HG03045 (cell line): ENCODE results near the gene RNF43.

ENCODE experiments used
- ATAC-seq: cut with Tn5 transposase; IDR thresholded peaks from one replicate; pipeline ENCODE4 v1.9.1; 2021; ENCODE audit warnings: mild to moderate bottlenecking, moderate library complexity; ENCODE audit not compliant: unreplicated experiment

The RNF43 gene

DNA sequence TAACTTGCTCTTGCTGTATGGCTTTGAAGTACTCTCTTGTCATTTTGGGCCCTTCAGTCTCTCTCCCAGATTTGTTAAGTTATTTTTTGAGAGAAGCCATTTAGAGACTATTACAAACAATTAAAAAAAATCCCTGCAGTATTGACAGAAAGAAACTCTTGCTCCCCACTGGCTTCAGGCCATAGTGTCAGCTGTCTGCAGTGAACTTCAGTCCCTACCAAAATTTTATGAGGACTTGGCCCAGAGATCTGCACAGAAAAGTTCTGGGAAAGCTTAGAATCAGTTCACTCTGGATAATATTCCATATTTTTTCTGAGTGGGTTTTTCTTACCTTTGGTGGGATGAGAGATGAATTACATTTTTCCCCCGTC, 34.5 kb downstream of the RNF43 start:
- no peak for ATAC-seq

DNA sequence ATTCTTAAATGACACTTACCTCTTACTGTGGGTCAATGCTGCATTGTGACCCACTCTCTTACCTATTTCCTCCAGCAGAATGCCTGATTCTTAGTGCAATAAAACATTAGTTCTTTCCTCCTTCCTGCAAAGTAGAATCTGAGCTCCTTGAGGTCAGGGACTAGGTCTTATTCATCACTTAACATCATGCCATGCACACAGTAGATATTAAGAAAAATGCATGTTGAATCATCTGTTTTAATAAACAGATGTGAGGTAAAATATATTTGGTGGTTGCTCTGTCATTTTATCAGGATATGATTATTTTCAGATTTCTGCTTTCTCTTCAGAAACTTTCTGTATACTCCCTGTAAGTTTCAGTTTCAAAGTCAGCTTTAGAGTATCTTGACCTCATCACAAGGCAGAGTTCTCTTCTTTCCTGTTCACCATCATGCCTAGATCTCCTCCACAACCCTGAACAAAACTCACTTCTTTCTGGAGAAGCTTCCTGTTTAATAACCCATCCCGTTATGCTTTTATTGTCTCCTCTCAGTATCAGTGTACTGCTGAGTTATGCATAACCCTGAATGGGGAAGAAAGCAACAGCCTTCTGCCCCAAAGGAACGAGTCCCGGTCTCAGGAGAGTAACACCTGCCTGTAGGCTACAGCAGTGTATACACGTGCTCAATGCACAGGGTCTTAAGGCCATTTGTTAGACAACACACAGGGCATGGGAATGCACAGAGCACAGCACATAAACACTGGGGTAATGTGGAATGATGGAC, 35.0 kb downstream of the RNF43 start:
- no peak for ATAC-seq

- ATAC-seq = no peak
Observed at GRCh38 chr17:58381124-58382035, 36.0 kb downstream of the RNF43 start.

GRCh38 chr17:58380207-58381123, 36.9 kb downstream of the RNF43 start:
- ATAC-seq = no peak

- no peak for ATAC-seq
Observed at GRCh38 chr17:58379511-58379824, 37.9 kb downstream of the RNF43 start.

GRCh38 chr17:58378733-58379510, 38.4 kb downstream of the RNF43 start:
- no peak for ATAC-seq

- no peak for ATAC-seq
Observed at GRCh38 chr17:58377661-58378060, 39.7 kb downstream of the RNF43 start.

DNA sequence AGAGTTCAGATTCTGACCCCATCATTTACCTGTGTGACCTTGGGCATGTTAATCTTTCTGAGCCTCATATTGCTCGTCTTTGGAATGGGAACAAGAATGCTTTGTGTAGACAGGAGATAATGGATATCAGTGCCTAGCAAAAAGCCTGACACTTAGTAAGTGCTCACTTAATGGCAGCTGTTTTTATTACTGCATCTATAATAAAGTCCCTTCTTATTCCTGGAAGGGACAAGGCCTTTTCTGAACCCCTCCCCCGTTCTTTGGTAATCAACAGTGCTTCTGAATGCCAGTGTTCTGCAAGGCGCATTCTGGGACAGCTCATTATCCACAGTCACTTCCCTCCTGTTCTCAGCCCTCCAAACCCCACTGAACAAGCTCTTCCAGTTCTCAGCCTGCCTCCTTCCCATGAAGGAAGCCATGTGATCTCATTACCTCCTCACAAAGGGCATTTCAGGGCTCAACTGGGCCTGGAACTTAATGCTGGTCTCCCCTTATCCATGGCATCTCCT, 40.2 kb downstream of the RNF43 start:
- ATAC-seq = no peak

DNA sequence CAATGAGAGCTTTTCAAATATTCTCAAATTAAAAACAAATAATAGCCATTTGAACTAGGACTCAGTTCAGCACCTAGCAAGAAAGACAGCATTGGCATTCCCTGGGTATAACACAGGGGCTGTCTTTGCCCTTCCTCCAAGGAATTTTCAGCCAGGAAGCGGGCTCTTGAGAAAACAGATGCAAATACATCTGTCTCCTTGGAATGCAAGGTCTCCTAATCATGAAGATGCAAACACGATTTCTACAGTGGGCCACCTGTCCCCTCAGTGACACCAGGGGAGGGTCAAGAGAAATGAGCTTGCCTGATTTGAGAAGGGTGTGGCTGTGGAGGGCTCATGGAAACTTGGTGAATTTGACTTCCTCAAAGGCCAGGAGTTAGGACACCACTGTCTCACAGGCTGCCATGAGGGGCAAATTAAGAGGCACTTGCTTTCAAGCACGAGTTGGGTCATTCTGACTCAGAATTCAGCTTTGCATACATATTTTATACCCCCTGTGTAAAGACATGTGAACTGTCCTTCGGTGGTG, 40.8 kb downstream of the RNF43 start:
- ATAC-seq = no peak

DNA sequence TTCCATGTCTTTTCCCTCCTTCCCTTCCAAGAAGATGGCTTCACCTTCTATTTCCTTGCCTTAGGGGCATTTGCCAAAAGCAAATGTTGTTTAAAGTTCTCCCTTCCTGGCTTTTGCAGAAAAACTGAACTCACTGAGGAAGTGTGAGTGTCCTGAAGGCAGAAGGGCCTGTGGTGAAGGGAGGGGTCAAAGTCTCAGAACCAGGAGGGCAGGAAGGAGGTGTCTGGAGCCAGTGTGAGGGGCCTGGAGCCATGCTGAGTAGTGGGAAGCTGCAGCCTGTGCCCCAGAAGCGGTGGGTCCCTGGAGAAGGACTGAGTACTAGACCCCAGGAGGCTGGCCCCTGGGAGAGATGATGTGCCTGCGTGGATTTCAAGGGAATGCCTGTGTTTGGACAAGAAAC, 41.5 kb downstream of the RNF43 start:
- ATAC-seq = no peak

- no peak for ATAC-seq
Observed at GRCh38 chr17:58375256-58375655, 42.1 kb downstream of the RNF43 start.

DNA sequence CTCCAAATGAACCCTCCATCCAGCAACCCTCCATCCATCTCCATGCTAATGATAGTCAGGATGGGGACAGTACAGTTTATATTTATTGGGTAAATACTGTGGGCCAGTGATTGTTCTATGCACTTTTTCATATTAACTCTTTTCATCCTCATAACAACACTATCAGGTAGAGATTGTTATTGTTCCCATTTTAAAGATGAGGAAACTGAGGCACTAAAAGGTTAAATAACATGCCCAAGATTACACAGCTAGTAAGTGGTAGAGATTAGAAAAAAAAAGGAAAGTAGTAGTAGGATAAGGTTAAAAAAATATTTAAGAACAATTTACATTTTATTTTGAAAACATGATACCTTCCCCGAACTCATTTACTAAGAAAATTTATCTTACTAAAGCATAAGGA, 43.4 kb downstream of the RNF43 start:
- no peak for ATAC-seq

DNA sequence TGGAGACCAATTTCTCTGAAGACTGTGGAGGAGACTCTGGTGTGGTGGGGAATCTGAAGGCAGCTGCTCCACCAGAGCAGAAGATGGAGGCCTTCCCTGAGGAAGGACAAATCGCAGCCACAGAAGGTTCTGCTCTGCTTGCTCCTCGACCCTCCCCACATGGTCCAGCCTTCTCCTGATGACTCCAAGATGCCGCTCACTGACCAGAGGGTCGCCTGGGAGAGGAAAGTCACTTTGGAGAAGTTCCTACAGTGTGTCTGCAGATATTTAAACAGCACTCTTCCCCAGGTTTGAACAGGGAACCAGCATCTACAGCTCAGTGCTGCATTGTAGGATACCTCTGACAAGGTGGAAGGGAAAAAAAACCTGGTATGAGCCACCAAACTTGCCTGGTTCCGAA, 44.3 kb downstream of the RNF43 start:
- no peak for ATAC-seq

DNA sequence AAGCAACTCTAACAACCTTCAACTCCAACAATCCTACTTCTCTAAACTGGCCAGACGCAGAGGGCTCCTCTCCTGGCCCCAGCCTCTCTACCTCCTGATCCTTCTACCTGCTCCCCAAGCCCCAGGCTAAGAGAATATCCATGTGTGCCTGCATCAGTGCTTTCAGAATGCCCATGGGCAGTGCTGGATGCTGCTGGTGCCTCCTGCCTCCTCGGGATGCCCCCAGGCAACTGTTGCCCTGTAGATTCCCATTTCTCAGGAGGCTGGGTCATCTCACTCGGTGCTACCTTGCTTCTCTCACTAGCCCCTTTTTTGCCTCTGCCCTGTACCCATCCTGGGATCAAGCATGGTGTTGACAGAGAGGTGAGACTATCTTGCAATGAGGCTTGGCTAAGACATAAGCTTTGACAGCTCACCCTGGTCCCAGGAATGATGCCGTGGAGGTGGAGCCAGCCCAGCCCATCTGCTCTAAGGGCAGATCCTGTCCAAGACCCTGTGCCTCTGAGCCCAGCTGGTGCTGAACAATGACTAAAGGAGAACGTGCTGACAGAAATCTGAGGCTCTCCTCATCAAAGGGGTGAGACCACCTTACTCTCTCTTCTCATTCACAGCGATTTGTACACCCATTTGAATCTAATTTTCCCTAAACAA, 45.9 kb downstream of the RNF43 start:
- no peak for ATAC-seq

DNA sequence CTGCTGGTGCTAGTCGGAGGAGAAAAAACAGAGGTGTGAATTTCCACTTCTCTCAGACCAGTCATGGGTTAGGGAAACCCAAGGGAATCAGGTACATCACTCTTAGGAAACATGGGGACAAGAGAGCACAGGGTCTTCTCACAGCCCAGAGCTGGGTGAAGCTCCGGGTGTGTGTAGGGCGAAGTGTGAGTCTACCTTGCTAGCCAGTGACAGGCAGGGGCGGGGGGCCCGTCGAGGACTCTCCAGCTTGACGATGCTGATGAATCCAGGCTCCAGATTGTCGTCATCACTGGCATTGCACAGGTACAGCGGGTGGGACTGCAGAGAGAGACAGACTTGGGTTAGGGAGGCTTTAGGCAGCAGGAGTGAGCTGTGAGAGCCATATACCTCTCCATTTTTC, 46.6 kb downstream of the RNF43 start:
- ATAC-seq = no peak

DNA sequence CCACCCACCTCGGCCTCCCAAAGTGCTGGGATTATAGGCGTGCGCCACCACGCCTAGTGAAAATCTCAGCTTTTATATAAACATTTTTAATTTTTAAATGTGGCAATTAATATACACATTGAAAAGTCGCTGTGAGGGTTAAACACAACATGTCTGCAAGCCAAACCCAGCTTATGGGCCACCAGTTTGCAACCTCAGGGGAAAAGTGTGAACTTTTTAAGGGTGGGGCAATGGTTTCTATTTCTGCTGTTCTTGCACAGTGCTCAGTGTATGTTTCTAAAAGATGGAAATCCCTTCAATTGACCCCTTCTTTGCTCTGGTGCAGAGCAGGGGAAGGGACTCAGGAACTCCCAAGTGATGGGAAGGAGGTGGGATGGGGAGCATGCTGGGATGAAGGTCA, 47.0 kb downstream of the RNF43 start:
- ATAC-seq = no peak

DNA sequence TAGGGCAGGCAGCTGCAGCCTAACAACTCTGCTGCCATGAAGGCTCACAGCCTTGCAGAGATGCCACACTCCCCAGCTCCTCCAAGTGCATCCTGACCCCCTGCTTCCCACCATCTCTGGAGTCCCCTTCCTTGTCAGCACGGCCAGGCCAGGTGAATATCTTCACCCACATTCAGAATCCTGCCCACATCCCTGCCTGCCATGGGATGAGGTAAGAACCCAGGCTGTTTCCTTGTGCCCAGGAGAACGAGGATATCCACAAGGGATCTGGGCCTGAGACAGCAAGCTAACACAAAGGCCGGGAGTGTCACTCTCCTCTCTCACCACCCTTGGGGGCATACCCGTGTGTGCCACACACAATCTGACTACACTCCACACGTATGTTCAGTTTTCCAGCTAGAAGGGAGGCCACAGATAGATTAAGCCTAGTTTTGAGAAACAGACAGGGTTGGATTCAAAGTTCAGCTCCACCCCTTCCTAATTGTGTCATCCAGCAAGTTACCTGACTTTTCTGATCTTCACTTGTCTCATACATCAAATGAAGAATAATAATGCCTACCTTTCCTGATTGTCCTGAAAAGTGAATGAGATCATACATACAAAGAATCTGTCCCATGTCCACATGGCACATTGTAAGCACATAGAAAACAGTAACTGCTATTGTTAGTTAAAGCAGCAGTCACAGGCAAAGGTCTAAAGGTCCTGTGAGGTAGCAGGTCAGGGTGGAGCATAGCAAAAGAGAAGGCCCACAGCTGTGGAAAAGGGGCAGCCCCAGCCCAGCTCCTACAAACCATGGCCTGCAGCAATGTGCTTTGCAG, 47.9 kb downstream of the RNF43 start:
- no peak for ATAC-seq

DNA sequence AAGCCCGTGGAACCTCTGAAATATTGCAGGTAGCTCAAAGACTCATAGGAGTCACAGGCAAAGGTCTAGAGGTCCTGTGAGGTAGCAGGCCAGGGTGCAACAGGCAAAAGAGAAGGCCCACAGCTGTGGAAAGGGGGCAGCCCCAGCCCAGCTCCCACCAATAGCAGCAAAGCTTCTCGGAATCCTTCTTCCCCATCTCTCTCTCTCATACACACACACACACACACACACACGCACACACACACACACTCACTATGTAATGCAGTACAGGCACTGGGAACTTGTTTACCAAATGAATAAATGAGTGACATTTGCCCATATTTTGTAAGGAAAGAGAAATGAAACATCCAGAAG, 48.5 kb downstream of the RNF43 start:
- no peak for ATAC-seq
